Nucleus accumbens (tissue), 56 donors: Measurements from ENCODE around the gene APCDD1.

Experiments
- DNase-seq, 56 donors: peaks; one replicate each; lab custom pipeline; 2025; lab: John Stamatoyannopoulos, UW

The APCDD1 gene

DNA sequence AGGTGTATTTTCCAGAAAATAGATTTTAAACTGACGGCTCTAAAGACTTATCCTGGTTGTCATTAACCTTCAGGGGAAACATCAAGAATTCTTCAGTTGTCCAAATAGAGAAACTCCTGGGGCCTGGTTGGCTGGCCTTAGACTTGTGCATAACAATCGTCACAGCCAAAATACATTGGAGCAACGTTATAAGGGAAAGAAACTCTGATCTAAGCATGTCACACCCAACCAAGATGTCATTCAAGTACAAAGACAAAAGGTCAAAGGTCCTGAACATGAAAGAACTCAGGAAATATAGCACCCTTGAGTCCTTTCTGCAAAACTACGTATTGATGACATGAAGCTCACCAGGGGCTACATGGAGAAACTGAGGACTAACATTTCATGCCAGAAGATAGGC lies 23.8 kb upstream of the APCDD1 start:
- no peak for DNase-seq

DNA sequence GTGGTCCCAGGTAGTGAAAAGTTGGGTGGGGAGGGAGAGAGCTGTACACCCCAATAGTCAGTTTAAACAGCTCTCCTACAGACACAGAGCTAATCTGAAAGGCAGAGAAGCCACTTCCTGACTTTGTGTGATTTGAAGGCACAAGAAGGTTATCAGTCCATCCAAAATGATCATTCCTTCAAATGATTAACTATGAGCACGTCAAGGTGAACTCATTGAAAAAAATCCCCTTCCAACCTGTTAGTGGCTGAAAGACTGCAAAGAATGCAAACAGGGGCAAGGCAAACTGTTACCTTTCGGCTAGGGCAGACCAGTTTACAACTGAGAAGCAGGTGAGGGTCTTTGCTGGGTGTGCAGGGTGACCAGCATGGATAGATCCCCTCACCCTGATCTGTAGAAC lies 22.8 kb upstream of the APCDD1 start:
- DNase-seq = no peak

DNA sequence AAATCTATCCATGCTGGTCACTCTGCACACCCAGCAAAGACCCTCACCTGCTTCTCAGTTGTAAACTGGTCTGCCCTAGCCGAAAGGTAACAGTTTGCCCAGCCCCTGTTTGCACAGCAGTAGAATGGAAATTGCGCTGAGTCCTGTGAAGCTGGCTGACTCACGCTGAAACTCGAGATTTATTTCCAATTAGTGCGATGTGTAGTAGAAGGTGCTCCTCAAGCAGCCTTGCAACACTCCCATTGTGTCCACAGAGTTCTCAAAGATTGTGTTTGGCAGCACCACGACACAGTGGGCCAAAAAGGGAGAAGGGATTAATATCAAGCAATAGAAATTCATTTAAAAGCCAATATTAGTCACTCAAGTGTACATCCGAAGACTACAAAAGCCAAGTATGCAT lies 21.7 kb upstream of the APCDD1 start:
- no peak for DNase-seq

DNA sequence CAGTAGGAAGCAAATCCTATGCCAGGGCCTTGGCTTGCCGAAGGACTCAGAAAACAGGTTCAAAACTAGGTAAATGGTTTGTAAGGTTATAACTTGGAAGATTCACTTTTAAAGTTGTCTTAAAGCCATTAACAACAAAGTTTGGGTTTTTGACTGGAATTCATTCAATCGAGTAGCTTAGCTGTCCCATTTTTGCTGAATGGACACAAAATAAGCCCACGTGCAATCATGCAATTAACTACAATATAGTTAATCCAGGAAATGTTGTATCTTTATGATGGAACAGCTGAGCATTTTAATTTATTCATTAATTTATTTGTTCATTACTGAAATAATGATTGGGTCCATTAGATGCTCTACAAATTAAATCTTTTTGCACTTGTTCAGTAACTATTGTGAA lies 18.3 kb upstream of the APCDD1 start:
- DNase-seq = no peak

DNA sequence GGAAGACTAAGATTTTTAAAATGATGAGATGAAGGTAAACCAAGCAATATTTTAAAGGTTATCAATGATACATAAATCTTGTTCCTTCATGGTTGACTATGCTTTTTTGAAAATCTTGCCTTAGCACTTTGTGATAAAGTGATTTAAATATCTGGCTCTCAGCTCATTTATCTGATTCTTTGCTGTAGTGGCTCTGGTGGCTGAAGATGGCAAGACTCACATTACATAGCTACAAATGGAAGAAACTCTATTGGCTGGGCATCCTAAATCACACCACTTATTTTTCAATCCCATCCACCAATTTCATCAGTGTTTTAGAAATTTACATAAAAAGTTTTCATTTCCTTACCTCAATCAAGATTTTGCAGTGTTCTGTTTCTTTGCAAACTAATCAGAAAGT lies 16.6 kb upstream of the APCDD1 start:
- no peak for DNase-seq

DNA sequence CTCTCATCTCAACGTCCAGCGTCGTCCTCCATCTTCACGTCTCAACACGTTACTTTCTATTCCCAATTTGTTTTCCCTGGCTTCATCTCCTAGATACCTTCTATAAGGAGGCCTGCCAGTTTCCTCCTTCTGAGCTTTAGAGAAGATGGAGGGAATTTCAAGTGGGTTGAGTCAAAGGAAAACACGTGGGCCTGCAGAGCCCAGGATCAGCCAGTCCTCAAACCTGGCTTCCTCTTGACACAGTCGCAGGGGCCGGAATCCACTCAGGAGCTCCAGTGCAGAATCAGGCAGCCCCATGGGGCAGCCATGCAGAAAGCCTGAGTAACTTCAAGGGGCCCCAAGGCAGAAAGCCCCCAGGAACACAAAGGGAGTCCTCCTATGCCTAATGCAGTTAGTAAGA lies 14.5 kb upstream of the APCDD1 start:
- no peak for DNase-seq

DNA sequence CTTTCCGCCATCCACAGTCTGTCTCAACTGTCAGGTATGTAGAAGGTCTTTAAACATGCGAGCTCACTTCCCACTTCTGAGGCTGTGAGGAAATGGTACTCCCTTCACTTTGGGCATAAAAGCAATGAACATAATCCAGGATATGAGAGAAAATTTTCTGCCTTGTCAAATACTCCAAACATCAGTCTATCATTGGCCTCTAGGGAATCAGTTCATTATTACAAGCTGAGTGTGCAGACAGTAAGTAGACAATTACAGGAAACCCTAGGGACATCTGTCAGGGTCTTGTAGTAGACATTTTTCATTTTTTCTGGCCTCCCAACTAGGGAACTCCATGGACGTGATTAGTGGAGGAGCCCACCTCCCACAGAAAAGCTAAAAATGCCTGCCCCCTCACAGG lies 13.6 kb upstream of the APCDD1 start:
- no peak for DNase-seq

DNA sequence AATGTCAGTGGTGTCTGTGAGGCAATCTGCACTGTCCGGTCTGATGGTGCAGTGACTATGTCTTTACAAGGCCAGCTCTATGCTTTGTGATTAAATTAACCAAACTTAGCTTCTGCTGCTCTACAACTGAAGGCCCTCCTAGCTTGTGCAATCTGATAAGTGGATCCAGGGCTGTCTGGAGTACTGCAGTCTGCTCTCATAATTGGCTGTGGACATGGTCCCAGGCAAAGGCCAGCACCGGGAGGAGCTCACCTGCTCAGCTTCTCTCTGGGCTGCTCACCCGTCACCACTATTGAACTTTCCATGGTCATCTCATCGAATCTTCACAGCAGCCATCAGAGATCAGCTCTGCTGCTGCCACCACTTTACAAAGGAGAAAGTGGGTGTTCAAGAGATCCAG lies 13.0 kb upstream of the APCDD1 start:
- no peak for DNase-seq

DNA sequence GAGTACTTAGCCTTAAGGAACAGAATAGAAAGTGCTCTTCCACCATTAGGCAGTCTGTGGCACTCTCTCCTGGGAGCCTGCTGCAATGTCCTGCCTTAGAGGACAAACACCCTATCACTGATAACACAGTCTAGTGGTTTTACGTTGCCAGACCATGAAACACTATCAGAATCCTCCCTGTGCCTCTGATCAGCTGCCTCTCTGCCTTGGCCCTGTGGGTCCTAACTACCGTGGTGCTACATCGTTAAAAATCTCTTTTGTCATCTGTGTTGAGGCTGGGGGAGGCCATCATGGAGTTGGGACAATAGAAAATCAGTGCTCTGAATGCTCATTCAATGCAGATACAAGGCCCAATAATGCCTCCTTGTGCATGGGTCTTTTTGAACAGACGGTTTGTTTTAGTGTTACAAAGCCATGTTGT lies 11.9 kb upstream of the APCDD1 start:
- peak in 43 of 56 donors; percentile 10 to 86 (median 59) for DNase-seq

DNA sequence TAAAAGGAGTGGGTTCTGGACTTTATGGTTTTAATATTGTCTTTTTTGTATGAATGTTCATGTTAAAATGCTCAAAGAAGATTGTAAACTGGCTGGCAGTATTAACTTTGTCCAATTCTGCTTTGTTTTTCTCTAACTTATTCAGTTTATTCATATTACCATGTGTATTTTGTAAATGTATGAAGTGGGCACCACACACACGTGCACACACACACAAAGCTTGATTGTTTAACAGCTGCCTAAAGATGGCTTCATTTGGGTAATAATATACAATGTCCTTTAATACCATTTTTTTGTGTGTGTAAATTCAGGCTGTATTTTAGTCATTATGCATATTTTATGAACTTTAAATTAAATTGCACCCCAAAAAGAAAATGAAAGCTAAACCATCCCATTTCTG lies 11.4 kb upstream of the APCDD1 start:
- peak in 4 of 56 donors; percentile 26 to 55 (median 45) for DNase-seq

DNA sequence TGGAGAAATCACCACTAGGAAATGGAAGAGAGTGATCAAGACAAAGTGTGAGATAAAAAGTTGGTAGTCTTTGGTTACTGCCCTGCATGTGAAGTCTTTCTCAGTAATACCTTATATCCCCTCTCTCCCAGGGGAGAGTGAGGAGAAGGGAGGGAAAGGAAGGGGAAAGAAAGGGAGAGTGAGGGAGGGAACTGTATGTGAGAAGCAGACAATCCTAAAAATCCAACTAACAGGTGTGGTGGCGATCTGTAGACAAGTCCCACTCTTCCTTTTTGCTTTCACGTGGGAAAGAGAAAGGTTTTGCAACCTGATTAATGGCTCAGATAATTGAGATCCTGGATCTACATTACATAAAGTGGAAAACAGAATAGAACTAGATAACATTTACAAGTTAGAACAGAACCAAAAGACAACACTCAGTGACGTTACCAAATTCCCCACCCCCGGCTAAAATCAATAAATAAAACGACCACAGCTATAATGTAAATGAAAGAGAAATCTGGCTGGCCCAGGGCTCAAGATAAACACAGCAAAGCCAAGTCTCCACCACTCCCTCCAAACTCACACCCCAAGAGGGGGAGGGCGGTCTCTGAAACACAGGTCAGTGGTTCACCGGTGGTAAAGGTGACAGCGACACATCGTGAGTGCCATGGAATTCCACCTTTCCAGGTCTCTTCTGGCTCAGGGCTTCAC lies 10.0 kb upstream of the APCDD1 start:
- no peak for DNase-seq

DNA sequence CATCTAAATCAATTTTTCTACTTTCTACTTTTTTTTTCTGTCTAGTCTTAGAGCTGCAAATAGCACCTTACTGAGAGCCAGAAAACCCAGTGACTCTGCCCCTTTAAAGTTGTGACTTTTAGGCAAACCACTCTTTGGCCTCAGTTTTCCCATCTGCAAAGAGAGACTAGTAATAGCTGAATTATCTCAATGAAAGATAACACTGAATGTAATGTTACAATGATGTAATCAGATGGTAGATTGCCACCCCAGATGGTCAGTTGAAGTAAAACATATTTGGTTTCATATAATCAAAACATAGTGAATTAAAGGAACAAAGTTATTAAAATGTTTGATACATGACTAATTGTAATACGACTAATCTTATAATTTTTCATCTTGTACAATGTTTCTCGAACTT lies 5.0 kb upstream of the APCDD1 start:
- DNase-seq = no peak

DNA sequence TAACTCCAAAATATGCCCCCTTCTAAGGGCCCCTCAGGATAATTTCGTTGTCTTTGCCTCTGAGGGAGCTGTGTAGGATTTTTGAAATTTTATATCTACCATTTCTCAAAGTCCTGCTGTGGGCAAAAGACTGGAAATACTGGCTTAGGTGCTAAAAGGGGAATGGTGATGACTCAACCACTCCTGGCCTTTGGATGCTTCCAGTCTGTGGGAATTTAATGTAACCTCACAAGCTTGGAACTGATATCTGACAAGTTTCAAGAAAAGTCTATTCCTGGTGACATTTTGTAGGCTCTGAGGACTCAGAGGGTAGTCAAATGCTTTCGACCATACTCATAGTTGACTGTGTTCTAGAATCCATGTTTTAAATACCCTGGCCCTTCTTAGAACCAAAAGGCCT lies 3.4 kb upstream of the APCDD1 start:
- DNase-seq = no peak

DNA sequence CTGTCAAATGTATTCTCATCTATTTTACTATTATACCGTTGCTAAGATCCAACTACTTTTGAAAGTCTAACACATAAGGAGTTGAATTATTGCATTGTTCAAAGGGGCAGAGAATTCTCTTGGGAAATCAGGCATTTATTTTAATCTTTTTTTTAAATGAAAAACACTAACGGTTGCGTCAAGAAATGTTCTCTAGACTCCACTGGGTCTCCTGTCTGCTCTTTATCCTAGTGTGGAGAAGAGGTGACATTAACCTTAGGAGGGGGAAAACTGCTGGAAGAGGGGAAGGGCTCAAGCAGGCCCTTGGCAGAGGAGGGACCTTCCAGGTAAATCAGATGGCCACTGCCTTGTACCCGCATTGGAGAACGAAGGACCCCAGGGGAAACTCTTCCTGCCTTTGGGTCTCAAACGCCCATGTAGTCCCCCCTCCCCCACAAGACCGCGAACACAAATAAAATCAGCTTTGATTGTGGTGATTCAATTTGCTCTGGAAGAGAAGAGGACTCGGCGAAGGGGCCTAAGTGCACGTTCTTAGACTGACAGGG lies 1.1 kb upstream of the APCDD1 start:
- DNase-seq = peak in 1 of 56 donors; percentile 72

DNA sequence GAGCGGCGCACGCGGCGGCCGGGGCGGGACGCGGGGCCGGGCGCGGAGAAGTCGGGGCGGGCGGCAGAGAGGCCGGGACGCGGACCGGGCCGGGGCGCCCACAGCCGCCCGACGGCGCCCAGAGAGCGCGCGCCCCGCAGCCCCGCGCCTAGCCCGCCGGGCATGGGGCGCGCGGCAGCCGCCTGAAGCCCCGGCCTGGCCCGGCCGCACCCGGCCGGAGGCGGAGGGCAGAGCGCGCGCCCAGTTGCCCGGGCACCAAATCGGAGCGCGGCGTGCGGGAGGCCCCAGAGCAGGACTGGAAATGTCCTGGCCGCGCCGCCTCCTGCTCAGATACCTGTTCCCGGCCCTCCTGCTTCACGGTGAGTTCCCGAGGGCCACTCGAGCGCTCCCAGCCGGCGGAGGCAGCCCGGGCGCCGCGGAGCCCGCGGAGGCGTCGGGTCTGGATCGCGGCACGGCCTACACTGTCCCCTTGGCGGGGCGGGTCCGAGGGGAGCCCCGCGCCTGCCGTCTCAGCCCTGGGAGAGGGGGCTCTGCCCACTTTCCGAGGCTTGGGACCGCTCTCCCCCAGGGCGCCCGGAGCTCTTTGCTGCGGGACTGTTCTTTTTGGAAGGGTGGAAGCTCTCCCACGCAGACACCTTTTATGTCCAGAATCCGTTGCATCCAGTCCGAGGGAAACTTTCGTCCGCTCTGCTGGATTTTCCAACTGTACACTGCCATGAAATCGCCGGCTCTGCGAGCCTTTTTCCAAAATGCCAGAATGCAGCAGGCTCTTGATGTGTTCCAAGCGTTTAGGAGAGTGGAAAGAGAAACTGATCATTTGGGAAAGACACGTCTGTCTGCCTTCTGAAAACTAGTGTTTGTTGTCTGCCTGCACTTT lies 484 bp downstream of the APCDD1 start:
- peak in 7 of 56 donors; percentile 14 to 63 (median 40) for DNase-seq

DNA sequence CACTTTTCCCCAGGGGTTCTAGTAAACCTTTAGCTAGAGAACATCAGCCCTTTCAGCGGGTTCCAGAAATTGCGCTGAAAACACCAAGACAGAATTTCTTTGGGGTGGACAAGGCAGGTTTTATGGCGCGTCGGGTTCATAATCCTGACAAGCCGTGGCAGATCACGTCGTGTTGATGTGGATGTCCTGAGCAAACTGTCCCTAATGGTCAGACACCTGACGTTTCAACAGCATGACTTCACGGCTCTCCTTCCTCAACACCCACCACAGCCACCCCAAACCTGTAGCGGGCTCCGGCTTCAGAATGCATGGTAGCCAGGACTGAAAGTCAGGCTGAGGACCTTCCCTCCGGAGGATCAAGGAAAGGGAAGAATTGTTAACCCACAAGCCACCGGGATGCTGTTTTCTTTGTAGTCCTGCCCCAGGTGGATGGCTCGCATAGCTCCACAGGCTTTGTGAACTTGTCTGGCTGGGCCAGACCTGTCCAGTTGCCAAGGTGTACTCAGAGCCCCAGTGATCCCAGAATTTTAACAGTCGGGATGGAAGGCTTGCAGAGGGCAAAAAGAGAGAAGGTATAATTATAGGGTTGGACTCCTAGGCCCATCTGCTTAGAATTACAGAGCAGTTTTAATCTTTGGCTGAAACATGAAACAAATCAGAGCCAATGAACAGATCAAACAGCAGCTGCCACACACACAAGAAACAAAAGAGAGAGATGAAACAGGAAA lies 1.5 kb downstream of the APCDD1 start:
- DNase-seq = no peak

DNA sequence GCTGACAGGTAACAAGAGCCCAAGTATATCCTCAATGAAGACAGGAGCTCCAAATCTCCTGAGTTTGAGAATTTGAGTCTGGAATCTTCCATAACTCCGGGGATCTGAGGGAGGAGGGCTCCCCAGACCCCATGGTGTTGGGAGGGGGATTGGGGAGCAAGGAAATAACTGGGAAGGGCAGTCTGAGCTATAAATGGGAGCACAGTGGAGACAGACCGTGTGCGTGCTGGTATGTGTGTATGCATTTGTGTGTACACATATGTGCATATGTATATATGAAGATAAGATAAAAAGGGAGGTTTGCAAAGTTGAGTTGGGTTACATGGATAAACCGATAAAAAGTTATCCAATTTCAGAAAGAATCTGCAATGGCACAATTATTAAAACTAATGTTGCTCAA lies 2.3 kb downstream of the APCDD1 start:
- DNase-seq = no peak

DNA sequence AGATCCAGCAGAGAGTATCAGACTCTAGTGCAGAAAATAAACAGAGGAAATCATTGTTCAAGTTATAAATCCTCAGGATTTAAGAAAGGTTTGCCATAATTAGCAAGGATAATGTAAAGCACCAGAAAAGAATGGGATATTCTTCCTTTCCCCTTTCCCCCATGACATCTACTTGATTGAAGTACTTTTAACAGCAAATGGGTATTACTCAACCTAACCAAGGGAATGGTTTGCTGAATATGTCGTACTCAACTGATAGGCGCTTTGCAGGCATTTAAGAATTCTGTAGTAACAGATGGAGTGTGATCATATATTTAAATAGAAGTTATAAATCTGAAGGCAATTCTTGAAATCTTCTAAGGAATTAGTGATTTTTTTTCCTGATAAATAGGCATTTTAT lies 2.7 kb downstream of the APCDD1 start:
- DNase-seq = no peak

DNA sequence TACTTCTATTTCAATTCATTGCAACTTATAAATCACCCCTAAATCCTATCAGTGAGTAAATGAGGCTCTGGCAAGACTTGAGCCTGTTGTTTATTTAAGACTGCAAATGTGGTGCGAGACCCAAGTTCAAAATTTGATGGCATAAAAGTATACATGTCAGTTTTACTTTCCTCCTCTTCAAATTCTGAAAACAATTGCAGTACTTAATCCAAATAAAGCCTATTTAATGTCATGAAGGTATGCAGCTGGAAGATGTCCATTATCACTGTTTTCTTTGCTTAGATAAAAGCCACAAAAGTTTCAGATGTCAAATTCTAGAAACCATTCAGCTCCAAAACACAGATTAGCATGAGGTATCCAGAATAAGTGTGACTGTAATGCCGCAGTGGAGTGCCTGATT lies 3.3 kb downstream of the APCDD1 start:
- DNase-seq = no peak

DNA sequence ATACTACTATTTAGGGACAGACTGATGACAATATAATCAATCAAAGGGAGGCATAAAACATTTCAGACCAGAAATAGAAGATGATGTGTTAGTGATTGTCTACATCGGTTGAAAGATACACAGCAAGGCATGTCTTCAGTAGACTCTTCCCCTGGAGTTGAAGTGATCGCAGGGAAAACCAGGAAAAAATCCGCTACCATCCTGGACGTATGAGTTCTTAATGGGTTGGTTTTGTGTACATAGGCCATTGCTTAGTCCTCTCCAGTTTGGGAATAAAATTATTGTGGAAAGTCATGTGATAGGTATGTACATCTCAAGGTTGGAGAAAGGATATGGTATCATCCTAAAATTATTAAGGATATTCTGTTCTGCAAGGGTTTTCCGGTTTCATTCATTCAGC lies 4.3 kb downstream of the APCDD1 start:
- no peak for DNase-seq

DNA sequence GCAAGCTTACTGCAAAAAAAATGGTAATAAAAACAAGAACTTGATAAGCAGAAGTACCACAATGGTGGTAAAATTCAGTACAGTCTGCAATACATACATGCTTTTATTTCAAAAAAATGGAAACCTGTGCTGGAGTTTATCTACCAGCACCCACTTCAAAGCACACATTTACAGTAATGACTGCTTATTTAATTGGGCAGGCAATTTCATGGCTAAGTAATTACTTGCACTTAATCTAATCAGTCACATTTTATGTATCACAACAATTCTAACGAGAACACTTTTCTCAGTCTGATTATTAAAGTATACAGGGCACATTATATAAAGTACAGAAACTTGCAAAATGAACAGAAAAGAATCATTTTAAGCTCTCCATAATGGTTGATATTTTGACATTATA lies 5.2 kb downstream of the APCDD1 start:
- DNase-seq = no peak
